ENCODE data around the gene SERPINA10. TPM values are rescaled to one million over a fixed set of nuclear protein-coding genes. Genes with fewer than 3 reads are reported as not detected.

Gene SERPINA10
- total and polyA plus RNA-seq, 2 of the 13 experiments (the other 11 are each of a cell fraction or from before 2014, with no cell fraction given): 20.1 to 20.2 TPM

- TF ChIP-seq, protein P1, sequence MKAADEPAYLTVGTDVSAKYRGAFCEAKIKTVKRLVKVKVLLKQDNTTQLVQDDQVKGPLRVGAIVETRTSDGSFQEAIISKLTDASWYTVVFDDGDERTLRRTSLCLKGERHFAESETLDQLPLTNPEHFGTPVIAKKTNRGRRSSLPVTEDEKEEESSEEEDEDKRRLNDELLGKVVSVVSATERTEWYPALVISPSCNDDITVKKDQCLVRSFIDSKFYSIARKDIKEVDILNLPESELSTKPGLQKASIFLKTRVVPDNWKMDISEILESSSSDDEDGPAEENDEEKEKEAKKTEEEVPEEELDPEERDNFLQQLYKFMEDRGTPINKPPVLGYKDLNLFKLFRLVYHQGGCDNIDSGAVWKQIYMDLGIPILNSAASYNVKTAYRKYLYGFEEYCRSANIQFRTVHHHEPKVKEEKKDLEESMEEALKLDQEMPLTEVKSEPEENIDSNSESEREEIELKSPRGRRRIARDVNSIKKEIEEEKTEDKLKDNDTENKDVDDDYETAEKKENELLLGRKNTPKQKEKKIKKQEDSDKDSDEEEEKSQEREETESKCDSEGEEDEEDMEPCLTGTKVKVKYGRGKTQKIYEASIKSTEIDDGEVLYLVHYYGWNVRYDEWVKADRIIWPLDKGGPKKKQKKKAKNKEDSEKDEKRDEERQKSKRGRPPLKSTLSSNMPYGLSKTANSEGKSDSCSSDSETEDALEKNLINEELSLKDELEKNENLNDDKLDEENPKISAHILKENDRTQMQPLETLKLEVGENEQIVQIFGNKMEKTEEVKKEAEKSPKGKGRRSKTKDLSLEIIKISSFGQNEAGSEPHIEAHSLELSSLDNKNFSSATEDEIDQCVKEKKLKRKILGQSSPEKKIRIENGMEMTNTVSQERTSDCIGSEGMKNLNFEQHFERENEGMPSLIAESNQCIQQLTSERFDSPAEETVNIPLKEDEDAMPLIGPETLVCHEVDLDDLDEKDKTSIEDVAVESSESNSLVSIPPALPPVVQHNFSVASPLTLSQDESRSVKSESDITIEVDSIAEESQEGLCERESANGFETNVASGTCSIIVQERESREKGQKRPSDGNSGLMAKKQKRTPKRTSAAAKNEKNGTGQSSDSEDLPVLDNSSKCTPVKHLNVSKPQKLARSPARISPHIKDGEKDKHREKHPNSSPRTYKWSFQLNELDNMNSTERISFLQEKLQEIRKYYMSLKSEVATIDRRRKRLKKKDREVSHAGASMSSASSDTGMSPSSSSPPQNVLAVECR (CRISPR knock-in tag; IDR thresholded peaks at IDR 0.05; ENCODE audit: borderline replicate concordance): peak; percentile 61; the same call in 1 of the 2 replicates
- peak; percentile 43; the same call in 1 of the 2 replicates for TF ChIP-seq DMAP1 (CRISPR knock-in tag; IDR thresholded peaks at IDR 0.05)
- peak; percentile 41; the same call in 1 of the 2 replicates for TF ChIP-seq ZNF354B (CRISPR knock-in tag; IDR thresholded peaks at IDR 0.05)
- no peak for TF ChIP-seq ZNF629 (CRISPR knock-in tag; conservative IDR thresholded peaks at IDR 0.05)
- TF ChIP-seq HNRNPL (IDR thresholded peaks at IDR 0.05; ENCODE audit: low read depth, low read length): 0 out of 2 replicates have a peak, but pooled peaks have one; percentile 21
- peak; percentile 55; the same call in 1 of the 2 replicates for TF ChIP-seq TARDBP (CRISPR knock-in tag; IDR thresholded peaks at IDR 0.05)
- peak; percentile 57 for TF ChIP-seq SALL1 (CRISPR knock-in tag; IDR thresholded peaks at IDR 0.05)
- TF ChIP-seq, protein P2, sequence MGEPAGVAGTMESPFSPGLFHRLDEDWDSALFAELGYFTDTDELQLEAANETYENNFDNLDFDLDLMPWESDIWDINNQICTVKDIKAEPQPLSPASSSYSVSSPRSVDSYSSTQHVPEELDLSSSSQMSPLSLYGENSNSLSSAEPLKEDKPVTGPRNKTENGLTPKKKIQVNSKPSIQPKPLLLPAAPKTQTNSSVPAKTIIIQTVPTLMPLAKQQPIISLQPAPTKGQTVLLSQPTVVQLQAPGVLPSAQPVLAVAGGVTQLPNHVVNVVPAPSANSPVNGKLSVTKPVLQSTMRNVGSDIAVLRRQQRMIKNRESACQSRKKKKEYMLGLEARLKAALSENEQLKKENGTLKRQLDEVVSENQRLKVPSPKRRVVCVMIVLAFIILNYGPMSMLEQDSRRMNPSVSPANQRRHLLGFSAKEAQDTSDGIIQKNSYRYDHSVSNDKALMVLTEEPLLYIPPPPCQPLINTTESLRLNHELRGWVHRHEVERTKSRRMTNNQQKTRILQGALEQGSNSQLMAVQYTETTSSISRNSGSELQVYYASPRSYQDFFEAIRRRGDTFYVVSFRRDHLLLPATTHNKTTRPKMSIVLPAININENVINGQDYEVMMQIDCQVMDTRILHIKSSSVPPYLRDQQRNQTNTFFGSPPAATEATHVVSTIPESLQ (CRISPR knock-in tag; conservative IDR thresholded peaks at IDR 0.05): no peak
- TF ChIP-seq TEAD2 (CRISPR knock-in tag; IDR thresholded peaks at IDR 0.05): no peak
- 0 out of 2 replicates have a peak, but pooled peaks have one; percentile 43 for TF ChIP-seq NFIC (IDR thresholded peaks at IDR 0.05; ENCODE audit: low read length)
- TF ChIP-seq AHR (CRISPR knock-in tag; IDR thresholded peaks at IDR 0.05): no peak; the same call in 1 of the 2 replicates
- no peak for TF ChIP-seq ZNF7 (CRISPR knock-in tag; IDR thresholded peaks at IDR 0.05)
- peak; percentile 31 for TF ChIP-seq CBX1 (IDR thresholded peaks at IDR 0.05; ENCODE audit: low read depth)
- no peak for TF ChIP-seq ZNF460 (CRISPR knock-in tag; IDR thresholded peaks at IDR 0.05; ENCODE audit: borderline replicate concordance)
- no peak for TF ChIP-seq MTA3 (CRISPR knock-in tag; IDR thresholded peaks at IDR 0.05)
- TF ChIP-seq TAF1 (CRISPR knock-in tag; IDR thresholded peaks at IDR 0.05): peak; percentile 75; the same call in 1 of the 2 replicates
- peak; percentile 71 for TF ChIP-seq SP5 (CRISPR knock-in tag; IDR thresholded peaks at IDR 0.05; ENCODE audit: borderline replicate concordance, low read depth)
- no peak for TF ChIP-seq YEATS2 (CRISPR knock-in tag; IDR thresholded peaks at IDR 0.05; ENCODE audit: borderline replicate concordance)
- no peak for TF ChIP-seq TCF12 (IDR thresholded peaks at IDR 0.05)
- TF ChIP-seq TCF12 (CRISPR knock-in tag; IDR thresholded peaks at IDR 0.05): peak; percentile 44; the same call in 1 of the 2 replicates
- TF ChIP-seq BRF2 (CRISPR knock-in tag; IDR thresholded peaks at IDR 0.05): no peak; the same call in 1 of the 2 replicates
Measured at GRCh38 chr14:94322648-94323570, 29.8 kb upstream of the SERPINA10 start, which contains the start of gene SERPINA6 (continued).

Data from HepG2 (cell line).